Stomach (tissue), 9 donors: Measurements from ENCODE around the gene B3GNT9. TPM values are rescaled to one million over a fixed set of nuclear protein-coding genes. Genes with fewer than 3 reads are reported as not detected.

Source experiments
- DNase-seq, 2 donors: peaks; one replicate each; pipeline versions ENCODE4 v3.0.0 to v3.0.0-alpha.2; 2013 to 2019
- H3K27ac ChIP-seq, 5 donors: fragments of 200-600 bp in 4 of 5; sonication (generic) in 4 of 5; one replicate each; pipeline ENCODE4 v1.5.1; 2013 to 2019; ENCODE audit warnings: mild to moderate bottlenecking in 1 of 5, moderate library complexity in 1 of 5
- H3K27me3 ChIP-seq, 3 donors: fragments of 200-600 bp; sonication (generic); one replicate each; pipeline ENCODE4 v1.5.1; 2017 to 2019; ENCODE audit warnings: mixed run types in 1 of 3
- H3K36me3 ChIP-seq, 4 donors: fragments of 200-600 bp; sonication (generic); 1 replicate in 3 of 4; 2 replicates in 1 of 4; pipeline ENCODE4 v1.5.1; 2016 to 2019
- H3K4me1 ChIP-seq, 4 donors: fragments of 200-600 bp; sonication (generic); one replicate each; pipeline ENCODE4 v1.5.1; 2016 to 2019
- H3K4me3 ChIP-seq, 4 donors: fragments of 200-600 bp; sonication (generic) in 3 of 4; one replicate each; pipeline ENCODE4 v1.5.1; 2016 to 2019; ENCODE audit warnings: mild to moderate bottlenecking in 1 of 4
- H3K9me3 ChIP-seq, 4 donors: fragments of 200-600 bp; sonication (generic); one replicate each; pipeline ENCODE4 v1.5.1; 2016 to 2019
- CTCF ChIP-seq, 7 experiments: fragments of 450-650 bp in 4 of 7; fragments of 200-600 bp in 3 of 7; sonication (generic) in 3 of 7; IDR thresholded peaks; one replicate each; pipeline ENCODE4 v1.5.1; 2016 to 2019; ENCODE audit warnings: antibody characterized with exemption in 7 of 7, control low read depth in 2 of 7, mild to moderate bottlenecking in 1 of 7
- EP300 ChIP-seq: sonication (generic); formaldehyde crosslinking; IDR thresholded peaks from one replicate; pipeline ENCODE4 v1.6.1; 2017; ENCODE audit warnings: antibody characterized with exemption
- POLR2A ChIP-seq, 4 donors: fragments of 450-650 bp; IDR thresholded peaks; one replicate each; pipeline ENCODE4 v1.6.1; 2016; ENCODE audit warnings: antibody characterized with exemption in 4 of 4, control low read depth in 2 of 4, mild to moderate bottlenecking in 1 of 4, moderate library complexity in 1 of 4
- POLR2AphosphoS5 ChIP-seq, 3 donors: sonication (generic); formaldehyde crosslinking; IDR thresholded peaks; one replicate each; pipeline ENCODE4 v1.6.1; 2016; ENCODE audit warnings: antibody characterized with exemption in 3 of 3
- WGBS, 5 donors: extraction: QIAGEN DNeasy Blood & Tissue Kit in 3 of 5; methylation state at CpG; one replicate each; pipeline versions ENCODE4 v1.1.5 to v1.1.7; 2013 to 2018; 5-methylcytosine and 5-hydroxymethylcytosine counted together
- intact Hi-C: fragments of 100-400 bp; cut with DNase I; formaldehyde crosslinking; loops from one replicate; pipeline ENCODE4 v1.15.1; 2023; ENCODE audit warnings: low total_unique reads
- polyA plus RNA-seq, 3 donors: library from polyadenylated mRNA; stranded (reverse); fragments of 200-250 nt; gene quantifications; one replicate each; pipeline ENCODE4 v1.2.3, GENCODE V29; 2013
- total RNA-seq, 5 donors: library from RNA; depleted of rRNA; stranded (reverse); fragments of >200 nt; gene quantifications; one replicate each; pipeline versions ENCODE4 v1.1.0 to v1.2.3, GENCODE V29; 2014 to 2016
- donor health status: healthy with polysubstance abuse.
- donor health status: Bipolar disorder and iron deficiency.
- donor health status: healthy.

B3GNT9 gene
- total and polyA plus RNA-seq, 8 donors, result 0.58 to 11.2 (median 4.2) TPM

- H3K36me3 ChIP-seq, result peaks cover 43 to 76% (median 57%) of the 10 kb centered on the region in 4 donors
- intact Hi-C loops, result no loop called here
- H3K4me1 ChIP-seq, result peaks cover 39 to 82% (median 62%) of the 10 kb centered on the region in 4 donors
- WGBS, 5 donors, result 79 to 85% (median 82%) methylated on average over 4 to 5 of the region's 5 CpGs
- no peak overlapping the region for H3K4me3 ChIP-seq
- no peaks in the 10 kb centered on the region for H3K9me3 ChIP-seq
- DNase-seq, result no peak
- H3K27me3 ChIP-seq, result no peaks in the 10 kb centered on the region
- TF ChIP-seq EP300, result no peak
- TF ChIP-seq CTCF (IDR thresholded peaks at IDR 0.05), result no peak
- TF ChIP-seq POLR2A (IDR thresholded peaks at IDR 0.05), result no peak
- TF ChIP-seq POLR2AphosphoS5 (IDR thresholded peaks at IDR 0.05), result no peak
- H3K27ac ChIP-seq, result no peak overlapping the region
These were observed 44.9 kb upstream of the B3GNT9 start for GRCh38 chr16:67195676-67196075.

DNA sequence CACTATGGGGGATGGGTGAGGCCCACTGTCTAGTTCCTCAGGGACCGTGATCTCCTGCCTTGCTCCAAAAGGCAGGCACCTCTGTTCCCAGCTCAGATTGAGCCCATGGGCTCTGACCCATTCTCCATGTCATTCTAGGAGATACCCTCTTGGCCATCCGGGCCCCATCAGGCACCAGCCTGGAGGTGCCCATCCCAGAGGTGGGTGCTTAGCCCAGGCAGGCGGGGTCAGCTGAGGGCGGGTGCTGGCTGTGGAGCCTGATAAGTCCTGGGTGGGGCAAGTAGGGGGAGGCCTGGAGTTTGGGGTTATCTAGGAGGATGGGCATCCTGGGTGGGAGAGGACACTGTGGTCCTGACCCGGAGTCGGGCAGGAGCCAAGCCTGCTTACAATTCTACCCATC, 43.5 kb upstream of the B3GNT9 start:
- H3K4me1 ChIP-seq, result peaks cover 32 to 72% (median 50%) of the 10 kb centered on the region in 4 donors
- no peaks in the 10 kb centered on the region for H3K9me3 ChIP-seq
- no peak overlapping the region for H3K4me3 ChIP-seq
- TF ChIP-seq CTCF (IDR thresholded peaks at IDR 0.05) (no peak), EP300 (no peak), POLR2AphosphoS5 (IDR thresholded peaks at IDR 0.05) (no peak), POLR2A (IDR thresholded peaks at IDR 0.05) (no peak)
- no peak overlapping the region for H3K27ac ChIP-seq
- no peaks in the 10 kb centered on the region for H3K27me3 ChIP-seq
- 74 to 86% (median 82%) methylated on average over 5 to 6 of the region's 6 CpGs for WGBS, 5 donors
- DNase-seq, result peak in 1 of 2 donors; percentile 20
- H3K36me3 ChIP-seq, result peaks cover 43 to 61% (median 53%) of the 10 kb centered on the region in 4 donors
- intact Hi-C loops, result no loop called here

DNA sequence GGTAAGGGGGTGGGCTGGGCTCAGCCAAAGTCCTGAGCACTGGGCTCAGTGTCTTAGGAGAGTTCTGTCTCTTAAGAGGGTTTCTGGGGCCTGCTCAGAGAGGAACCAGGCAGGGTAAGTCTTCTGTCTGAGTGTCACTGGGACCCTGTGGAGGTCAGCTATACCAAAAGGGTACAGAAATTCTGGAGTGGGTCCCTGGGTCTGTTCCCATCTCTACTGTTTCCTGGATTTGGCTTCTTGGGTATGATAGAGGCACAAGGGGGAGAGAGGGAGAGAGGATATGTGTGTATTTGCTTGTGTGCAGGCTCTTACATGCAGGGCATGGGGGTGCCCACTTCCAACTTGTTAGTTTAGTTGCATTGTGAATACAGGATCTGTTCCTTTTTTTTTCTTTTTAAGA, 42.7 kb upstream of the B3GNT9 start:
- intact Hi-C loops, result no loop called here
- H3K4me3 ChIP-seq, result peak overlapping the region in 3 of 4 donors; percentile 93 to 100 (median 95)
- TF ChIP-seq POLR2AphosphoS5 (IDR thresholded peaks at IDR 0.05) (no peak), EP300 (no peak), CTCF (IDR thresholded peaks at IDR 0.05) (no peak), POLR2A (IDR thresholded peaks at IDR 0.05) (no peak)

DNA sequence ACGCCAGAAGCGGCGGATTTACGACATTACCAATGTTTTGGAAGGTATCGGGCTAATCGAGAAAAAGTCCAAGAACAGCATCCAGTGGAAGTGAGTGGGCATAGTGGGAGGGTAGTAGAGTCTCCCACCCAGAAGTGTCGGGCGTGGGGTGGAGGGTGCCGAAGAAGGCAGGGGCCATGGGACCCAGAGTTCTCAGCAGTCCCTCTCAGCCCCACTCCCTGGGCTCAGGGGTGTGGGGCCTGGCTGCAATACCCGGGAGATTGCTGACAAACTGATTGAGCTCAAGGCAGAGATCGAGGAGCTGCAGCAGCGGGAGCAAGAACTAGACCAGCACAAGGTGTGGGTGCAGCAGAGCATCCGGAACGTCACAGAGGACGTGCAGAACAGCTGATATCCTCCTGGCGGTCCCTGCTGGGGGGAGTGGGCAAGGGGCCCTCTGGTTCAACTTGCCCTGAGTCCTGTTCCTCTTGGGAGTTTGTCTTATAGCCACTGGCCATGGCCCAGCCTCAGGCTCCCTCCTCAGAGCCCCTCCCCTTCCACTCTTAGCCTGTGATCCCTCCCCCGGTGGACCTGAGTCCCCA, 42.1 kb upstream of the B3GNT9 start:
- intact Hi-C loops, result no loop called here
- DNase-seq, result peak in 1 of 2 donors; percentile 21
- H3K36me3 ChIP-seq, result peaks cover 39 to 48% (median 45%) of the 10 kb centered on the region in 4 donors
- H3K4me3 ChIP-seq, result peak overlapping the region; percentile 91 to 100 (median 94)
- no peaks in the 10 kb centered on the region for H3K9me3 ChIP-seq
- no peaks in the 10 kb centered on the region for H3K27me3 ChIP-seq
- no peak for TF ChIP-seq EP300
- TF ChIP-seq CTCF (IDR thresholded peaks at IDR 0.05), result no peak
- TF ChIP-seq POLR2A (IDR thresholded peaks at IDR 0.05), result no peak
- TF ChIP-seq POLR2AphosphoS5 (IDR thresholded peaks at IDR 0.05), result no peak
- 11 to 23% (median 17%) methylated on average over 17 of the region's 17 CpGs for WGBS, 5 donors
- peak overlapping the region in 4 of 5 donors; percentile 80 to 90 (median 84) for H3K27ac ChIP-seq
- H3K4me1 ChIP-seq, result peaks cover 26 to 58% (median 36%) of the 10 kb centered on the region in 4 donors

More for the DNA sequence above, 42.7 kb upstream of the B3GNT9 start:
- no peak for DNase-seq
- peak overlapping the region in 2 of 5 donors; percentile 81 to 90 for H3K27ac ChIP-seq
- peaks cover 32 to 65% (median 42%) of the 10 kb centered on the region in 4 donors for H3K4me1 ChIP-seq
- H3K27me3 ChIP-seq, result no peaks in the 10 kb centered on the region
- peaks cover 43 to 55% (median 51%) of the 10 kb centered on the region in 4 donors for H3K36me3 ChIP-seq
- no peaks in the 10 kb centered on the region for H3K9me3 ChIP-seq
